Occipital lobe (tissue), 2 donors: Measurements from ENCODE around the gene LTB. TPM values are rescaled to one million over a fixed set of nuclear protein-coding genes. Genes with fewer than 3 reads are reported as not detected.

Source experiments
- DNase-seq: peaks from one replicate; lab custom pipeline; 2025; lab: John Stamatoyannopoulos, UW
- total RNA-seq: library from RNA; depleted of rRNA; stranded (reverse); fragments of >200 nt; gene quantifications from one replicate; pipeline ENCODE4 v1.2.3, GENCODE V29; 2014

Gene LTB
- total RNA-seq, 1 donor from 2014 or later = 0.31 TPM

- DNase-seq = no peak
Observed at GRCh38 chr6:31576897-31577578, 5.2 kb downstream of the LTB start.

GRCh38 chr6:31575952-31576685, 6.1 kb downstream of the LTB start:
- DNase-seq = no peak

- no peak for DNase-seq
Observed at GRCh38 chr6:31575335-31575901, 6.8 kb downstream of the LTB start, which contains the start of gene TNF. Gene TNF, plus strand, starts transcription at chr6:31575565. Its CDS starts 177 bp downstream, at chr6:31575742.

GRCh38 chr6:31574106-31575061, 7.8 kb downstream of the LTB start:
- DNase-seq = no peak

- no peak for DNase-seq
Observed at GRCh38 chr6:31573239-31574105, 8.8 kb downstream of the LTB start.

- no peak for DNase-seq
Observed at GRCh38 chr6:31572041-31572911, 9.9 kb downstream of the LTB start, which contains the start of gene LTA. Gene LTA, plus strand, starts transcription at chr6:31572289. Its CDS starts 454 bp downstream, at chr6:31572743.

- DNase-seq = no peak
Observed at GRCh38 chr6:31569861-31570536, 12.2 kb downstream of the LTB start.

GRCh38 chr6:31568537-31568961, 13.7 kb downstream of the LTB start:
- DNase-seq = no peak

GRCh38 chr6:31567531-31568370, 14.5 kb downstream of the LTB start:
- no peak for DNase-seq

GRCh38 chr6:31560697-31561058, 21.5 kb downstream of the LTB start:
- no peak for DNase-seq

- no peak for DNase-seq
Observed at GRCh38 chr6:31559958-31560696, 22.1 kb downstream of the LTB start.

- DNase-seq = no peak
Observed at GRCh38 chr6:31559606-31559957, 22.6 kb downstream of the LTB start.

- DNase-seq = peak; percentile 20
Observed at GRCh38 chr6:31558631-31559500, 23.4 kb downstream of the LTB start.

- DNase-seq = no peak
Observed at GRCh38 chr6:31558318-31558625, 24.0 kb downstream of the LTB start.

- no peak for DNase-seq
Observed at GRCh38 chr6:31557443-31558317, 24.5 kb downstream of the LTB start.
